ENCODE measurements around the gene RILPL2.
"Not testable (repeated sequence)": the region's sequence is repeated elsewhere in the genome, so short reads cannot be mapped to it uniquely, and the experiment has no call there.

The RILPL2 gene

DNA sequence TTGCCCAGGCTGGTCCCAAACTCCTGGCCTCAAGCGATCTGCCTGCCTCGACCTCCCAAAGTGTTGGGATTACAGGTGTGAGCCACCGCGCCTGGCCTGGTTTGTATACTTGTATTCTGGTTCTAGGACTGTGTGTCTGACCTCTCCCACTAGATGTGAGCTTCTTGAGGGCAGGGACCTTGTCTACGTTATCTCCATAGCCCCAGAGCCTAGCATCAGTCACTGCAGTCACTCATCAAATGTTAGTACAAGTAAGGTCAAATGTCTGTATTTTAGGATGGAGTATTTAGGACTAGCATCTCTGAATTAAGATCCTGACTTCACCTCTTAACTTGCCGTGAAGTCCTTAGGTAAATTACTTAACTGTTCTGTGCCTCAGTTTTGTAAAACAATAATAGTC is 2.9 kb downstream of the RILPL2 start:
- no peak for DNase-seq (ENCODE audit: extremely low read depth, low read depth)
- TF ChIP-seq, protein P1, sequence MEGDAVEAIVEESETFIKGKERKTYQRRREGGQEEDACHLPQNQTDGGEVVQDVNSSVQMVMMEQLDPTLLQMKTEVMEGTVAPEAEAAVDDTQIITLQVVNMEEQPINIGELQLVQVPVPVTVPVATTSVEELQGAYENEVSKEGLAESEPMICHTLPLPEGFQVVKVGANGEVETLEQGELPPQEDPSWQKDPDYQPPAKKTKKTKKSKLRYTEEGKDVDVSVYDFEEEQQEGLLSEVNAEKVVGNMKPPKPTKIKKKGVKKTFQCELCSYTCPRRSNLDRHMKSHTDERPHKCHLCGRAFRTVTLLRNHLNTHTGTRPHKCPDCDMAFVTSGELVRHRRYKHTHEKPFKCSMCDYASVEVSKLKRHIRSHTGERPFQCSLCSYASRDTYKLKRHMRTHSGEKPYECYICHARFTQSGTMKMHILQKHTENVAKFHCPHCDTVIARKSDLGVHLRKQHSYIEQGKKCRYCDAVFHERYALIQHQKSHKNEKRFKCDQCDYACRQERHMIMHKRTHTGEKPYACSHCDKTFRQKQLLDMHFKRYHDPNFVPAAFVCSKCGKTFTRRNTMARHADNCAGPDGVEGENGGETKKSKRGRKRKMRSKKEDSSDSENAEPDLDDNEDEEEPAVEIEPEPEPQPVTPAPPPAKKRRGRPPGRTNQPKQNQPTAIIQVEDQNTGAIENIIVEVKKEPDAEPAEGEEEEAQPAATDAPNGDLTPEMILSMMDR (IDR thresholded peaks at IDR 0.05; ENCODE audit: low read depth, low read length): no peak

DNA sequence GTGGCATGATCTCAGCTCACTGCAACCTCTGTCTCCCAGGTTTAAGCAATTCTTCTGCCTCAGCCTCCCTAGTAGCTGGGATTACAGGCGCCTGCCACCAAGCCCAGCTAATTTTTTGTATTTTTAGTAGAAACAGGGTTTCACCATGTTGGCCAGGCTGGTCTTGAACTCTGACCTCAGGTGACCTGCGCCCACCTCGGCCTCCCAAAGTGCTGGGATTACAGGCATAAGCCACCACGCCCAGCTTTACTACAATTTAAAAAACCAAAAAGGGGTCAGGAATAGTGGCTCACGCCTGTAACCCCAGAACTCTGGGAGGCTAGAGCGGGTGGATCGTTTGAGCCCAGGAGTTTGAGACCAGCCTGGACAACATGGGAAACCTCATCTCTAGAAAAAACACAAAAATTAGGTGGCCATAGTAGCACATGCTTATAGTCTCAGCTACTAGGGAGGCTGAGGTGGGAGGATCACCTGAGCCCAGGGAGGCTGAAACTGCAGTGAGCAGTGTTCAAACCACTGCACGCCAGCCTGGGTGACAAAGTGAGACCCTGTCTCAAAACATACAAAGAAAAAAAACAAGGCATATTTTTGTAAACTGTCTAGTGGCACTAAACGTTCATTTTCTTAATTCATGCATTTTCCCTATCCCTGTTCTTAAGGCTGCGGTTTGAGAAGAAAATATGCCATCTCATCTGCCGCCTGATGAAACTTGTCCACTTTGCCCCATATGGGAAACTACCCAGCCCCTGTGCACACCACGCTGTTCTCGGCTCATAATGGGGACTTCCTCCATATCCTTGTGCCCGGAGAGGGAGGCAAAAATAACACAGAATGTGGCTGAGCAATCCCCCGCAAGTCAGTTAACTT is 4.3 kb downstream of the RILPL2 start:
- not testable (repeated sequence) for DNase-seq (ENCODE audit: extremely low read depth, low read depth)

DNA sequence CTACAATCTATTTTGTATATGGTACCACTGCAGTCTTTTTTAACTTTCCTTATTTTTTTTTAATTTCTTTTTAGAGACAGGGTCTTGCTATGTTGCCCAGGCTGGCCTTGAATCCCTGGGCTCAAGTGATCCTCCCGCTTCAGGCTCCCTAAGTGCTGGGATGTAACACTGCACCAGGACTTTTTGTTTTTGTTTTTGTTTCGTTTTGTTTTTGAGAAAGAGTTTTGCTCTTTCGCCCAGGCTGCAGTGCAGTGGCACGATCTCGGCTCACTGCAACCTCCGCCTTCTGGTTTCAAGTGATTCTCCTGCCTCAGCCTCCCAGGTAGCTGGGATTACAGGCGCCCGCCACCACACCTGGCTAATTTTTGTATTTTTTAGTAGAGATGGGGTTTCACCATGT is 7.4 kb downstream of the RILPL2 start:
- not testable (repeated sequence) for DNase-seq (ENCODE audit: extremely low read depth, low read depth)

DNA sequence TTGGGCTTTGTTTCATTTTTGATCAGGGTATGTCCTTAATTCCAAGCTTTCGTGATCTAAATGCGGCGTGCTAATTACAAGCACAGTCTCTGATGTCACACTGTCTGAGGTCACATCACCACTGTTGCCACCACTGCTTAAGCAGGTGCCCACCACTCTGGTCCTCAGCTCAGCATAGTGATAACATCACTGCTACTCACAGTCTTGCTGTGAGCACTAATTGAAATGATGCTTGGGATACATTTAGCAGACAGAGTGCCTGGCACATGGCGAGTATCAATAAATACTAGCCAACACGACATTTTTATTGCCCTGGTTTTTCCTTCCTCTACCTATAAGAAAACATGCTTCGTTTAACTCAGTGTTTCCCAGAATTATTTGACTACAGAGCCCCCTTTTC is 7.9 kb downstream of the RILPL2 start:
- DNase-seq (ENCODE audit: extremely low read depth, low read depth): no peak
- TF ChIP-seq, protein P1 (IDR thresholded peaks at IDR 0.05; ENCODE audit: low read depth, low read length): no peak

DNA sequence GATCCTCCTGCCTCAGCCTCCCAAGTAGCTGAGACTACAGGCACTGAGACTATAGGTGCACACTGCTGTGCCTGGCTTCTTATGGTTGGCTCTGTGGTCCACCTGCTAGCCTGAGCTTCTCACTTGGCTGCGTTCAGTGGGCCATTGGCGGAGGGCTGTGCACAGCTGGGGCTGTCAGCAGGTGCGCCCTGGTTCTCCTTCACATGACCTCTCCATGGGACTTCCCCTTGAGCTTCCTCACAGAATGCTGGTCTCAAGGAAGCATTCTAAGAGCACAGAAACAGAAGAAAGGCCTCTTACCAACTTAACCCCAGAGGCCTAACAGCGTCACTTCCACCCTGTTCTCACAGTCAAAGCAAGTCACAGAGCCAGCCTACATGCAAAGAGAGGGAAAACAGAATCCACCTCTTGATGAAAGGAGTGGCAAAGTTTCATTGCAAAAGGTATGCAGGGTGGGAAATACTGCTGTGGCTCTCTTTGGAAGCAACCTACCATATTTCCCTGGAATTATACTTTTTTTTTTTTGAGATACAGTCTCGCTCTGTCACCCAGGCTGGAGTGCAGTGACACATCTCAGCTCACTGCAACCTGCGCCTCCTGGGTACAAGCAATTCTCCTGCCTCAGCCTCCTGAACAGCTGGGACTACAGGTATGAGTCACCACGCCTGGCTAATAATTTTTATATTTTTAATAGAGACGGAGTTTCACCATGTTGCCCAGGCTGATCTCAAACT is 9.3 kb downstream of the RILPL2 start:
- TF ChIP-seq, protein P1 (IDR thresholded peaks at IDR 0.05; ENCODE audit: low read depth, low read length): no peak
- no peak for DNase-seq (ENCODE audit: extremely low read depth, low read depth)

DNA sequence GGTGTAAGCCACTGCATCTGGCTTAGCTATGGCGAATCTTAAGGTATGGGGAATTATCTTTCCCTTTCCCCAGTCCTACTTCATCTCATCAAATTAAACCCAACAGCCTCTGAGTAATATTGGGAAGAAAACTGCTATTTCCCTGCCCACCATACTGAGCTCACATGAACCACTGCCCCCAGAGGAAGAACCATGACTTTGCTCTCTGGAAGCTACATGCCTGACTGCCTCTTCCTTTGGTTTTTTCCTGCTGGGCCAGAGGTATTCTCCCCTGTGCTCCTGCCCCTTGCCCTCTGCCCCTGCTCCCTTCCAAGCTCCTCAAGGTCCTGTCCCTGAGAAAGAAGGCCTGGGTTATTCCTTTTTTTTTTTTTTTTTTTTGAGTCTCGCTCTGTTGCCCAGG is 15.2 kb downstream of the RILPL2 start:
- TF ChIP-seq, protein P1 (IDR thresholded peaks at IDR 0.05; ENCODE audit: low read depth, low read length): no peak

DNA sequence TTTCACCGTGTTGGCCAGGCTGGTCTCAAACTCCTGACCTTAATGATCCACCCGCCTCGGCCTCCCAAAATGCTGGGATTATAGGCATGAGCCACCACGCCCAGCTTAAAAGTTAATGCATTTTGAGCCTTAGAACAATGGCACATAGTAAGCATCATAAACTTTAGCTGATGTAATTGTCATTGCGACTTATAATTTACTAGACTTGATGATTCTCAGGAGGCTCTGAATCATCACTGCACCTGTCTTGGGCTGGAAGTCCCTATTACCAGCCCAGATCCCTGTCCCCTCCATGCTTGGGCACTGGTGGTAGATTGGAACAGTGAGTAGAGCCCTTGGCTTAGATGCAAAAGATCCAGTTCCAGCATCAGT is 26.5 kb downstream of the RILPL2 start:
- no peak for DNase-seq (ENCODE audit: extremely low read depth, low read depth)
- TF ChIP-seq, protein P1 (IDR thresholded peaks at IDR 0.05; ENCODE audit: low read depth, low read length): no peak

More for the DNA sequence above, 15.2 kb downstream of the RILPL2 start:
- DNase-seq (ENCODE audit: extremely low read depth, low read depth): no peak

DNA sequence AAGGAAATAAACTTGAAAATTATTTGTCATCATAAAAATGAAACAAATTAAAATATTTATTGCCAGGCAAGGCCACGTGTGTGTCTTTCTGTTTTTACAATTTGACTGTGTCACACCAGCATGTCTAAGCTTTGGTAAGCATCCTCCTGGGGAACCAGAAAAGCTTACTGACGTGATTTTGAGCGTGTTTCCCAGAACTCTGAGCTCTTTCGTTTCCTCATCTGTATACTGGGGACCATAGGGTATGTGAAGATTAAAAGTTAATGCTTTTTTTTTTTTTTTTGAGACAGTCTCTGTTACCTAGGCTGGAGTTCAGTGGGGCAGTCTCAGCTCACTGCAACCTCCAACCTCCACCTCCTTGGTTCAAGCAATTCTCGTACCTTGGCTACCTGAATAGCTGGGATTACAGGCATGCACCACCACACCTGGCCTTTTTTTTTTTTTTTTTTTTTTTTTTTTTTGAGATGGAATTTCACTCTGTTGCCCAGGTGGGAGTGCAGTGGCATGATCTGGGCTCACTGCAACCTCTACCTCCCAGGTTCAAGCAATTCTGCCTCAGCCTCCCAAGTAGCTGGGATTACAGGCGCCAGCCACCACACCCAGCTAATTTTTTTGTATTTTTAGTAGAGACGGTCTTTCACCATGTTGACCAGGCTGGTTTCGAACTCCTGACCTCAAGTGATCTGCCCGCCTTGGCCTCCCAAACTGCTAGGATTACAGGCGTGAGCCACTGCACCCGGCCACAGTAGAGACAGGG is 27.0 kb downstream of the RILPL2 start:
- not testable (repeated sequence) for DNase-seq (ENCODE audit: extremely low read depth, low read depth)

DNA sequence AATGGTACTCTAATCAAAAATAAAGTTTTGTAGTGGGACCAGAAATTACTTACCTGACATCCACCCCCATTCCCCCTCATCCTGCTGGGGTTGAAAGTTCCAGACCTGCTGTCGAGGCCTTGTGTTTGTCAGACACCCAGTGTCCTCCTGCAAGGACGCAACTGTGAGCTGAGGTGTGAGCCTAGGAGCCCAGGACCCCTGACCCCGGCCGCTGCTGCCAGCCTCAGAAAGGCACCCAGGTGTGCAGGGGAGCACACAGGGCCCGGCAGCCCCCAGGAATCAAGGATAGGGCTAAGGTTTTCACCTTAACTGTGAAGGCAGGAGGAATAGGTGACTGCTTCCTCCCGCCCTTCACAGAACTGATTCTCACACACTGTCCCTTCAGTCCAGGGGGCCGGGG is 27.9 kb downstream of the RILPL2 start:
- not testable (repeated sequence) for DNase-seq (ENCODE audit: extremely low read depth, low read depth)

DNA sequence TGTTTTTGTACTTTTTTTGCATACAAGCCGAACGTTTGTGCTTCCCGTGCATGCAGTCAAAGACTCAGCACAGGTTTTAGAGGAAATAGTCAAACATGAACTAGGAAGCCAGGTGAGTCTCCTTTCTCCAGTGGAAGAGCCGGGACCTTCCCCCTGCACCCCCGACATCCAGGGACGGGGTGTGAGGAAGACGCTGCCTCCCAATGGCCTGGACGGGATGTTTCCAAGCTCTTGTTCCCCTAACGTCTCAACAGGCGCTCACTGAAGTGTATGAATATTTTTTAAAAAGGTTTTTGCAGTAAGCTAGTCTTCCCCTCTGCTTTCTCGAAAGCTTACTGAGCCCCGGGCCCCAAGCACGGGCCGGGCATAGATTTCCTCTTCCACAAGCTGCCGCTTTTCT is 28.6 kb downstream of the RILPL2 start:
- DNase-seq (ENCODE audit: extremely low read depth, low read depth): not testable (repeated sequence)

DNA sequence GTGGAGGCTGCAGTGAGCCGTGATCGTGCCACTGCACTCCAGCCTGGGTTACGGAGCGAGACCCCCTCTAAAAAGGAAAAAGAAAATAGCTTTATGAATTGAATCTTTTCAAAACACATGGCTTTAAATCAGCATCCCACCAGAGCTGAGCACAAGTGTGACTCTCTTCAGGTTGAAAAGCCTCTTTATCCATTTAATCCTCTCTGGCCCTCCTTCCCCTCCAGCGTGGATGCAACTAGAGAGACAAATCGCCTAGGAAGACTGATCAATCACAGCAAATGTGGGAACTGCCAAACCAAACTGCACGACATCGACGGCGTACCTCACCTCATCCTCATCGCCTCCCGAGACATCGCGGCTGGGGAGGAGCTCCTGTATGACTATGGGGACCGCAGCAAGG is 29.2 kb downstream of the RILPL2 start:
- not testable (repeated sequence) for DNase-seq (ENCODE audit: extremely low read depth, low read depth)

All from AG09319 (cell line).